Measurements from ENCODE around the gene CETN1. TPM values are rescaled to one million over a fixed set of nuclear protein-coding genes. Genes with fewer than 3 reads are reported as not detected.

CETN1 gene
- total RNA-seq, 4 donors from 2014 or later: not detected

DNA sequence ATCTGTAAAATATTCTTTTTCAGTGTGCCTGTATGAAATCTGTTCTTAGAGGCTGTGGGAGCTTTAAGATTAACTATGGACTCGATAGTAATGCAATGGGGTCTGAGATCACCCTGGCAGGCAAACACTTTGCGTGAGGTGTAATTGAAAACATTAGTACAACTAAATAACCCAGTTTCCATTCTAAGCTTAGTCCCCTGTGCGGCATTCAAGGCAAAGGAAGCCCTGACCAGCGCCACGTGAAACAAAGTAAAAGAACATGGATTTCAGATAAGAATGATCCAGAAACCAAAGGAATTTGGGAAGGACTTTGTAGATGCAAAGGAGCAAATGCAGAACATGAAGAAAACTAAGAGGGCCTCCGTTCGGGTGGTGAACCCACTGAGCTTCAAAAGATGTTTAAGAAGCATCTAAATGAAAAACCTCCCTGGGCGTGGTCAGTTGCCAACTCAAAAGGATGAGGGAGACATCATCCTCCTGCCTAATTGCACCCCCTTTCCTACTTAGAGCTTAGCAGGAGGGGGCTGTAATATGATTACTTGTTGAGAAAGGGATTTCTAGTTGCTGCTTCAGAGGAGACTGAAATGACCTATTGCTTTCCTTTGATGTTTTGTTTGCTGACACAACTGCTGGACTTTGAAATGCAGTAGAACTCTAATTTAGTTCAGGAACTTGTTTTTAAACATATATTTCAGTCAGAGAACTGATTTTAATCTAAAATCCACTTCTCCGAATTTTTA is 7.9 kb upstream of the CETN1 start:
- TF ChIP-seq POLR2A (IDR thresholded peaks at IDR 0.05): no peak
- TF ChIP-seq, protein P1, sequence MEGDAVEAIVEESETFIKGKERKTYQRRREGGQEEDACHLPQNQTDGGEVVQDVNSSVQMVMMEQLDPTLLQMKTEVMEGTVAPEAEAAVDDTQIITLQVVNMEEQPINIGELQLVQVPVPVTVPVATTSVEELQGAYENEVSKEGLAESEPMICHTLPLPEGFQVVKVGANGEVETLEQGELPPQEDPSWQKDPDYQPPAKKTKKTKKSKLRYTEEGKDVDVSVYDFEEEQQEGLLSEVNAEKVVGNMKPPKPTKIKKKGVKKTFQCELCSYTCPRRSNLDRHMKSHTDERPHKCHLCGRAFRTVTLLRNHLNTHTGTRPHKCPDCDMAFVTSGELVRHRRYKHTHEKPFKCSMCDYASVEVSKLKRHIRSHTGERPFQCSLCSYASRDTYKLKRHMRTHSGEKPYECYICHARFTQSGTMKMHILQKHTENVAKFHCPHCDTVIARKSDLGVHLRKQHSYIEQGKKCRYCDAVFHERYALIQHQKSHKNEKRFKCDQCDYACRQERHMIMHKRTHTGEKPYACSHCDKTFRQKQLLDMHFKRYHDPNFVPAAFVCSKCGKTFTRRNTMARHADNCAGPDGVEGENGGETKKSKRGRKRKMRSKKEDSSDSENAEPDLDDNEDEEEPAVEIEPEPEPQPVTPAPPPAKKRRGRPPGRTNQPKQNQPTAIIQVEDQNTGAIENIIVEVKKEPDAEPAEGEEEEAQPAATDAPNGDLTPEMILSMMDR (IDR thresholded peaks at IDR 0.05): no peak
- H3K27me3 ChIP-seq: no peaks in the 10 kb centered on the region
- H3K9me3 ChIP-seq: no peaks in the 10 kb centered on the region
- H3K36me3 ChIP-seq: no peaks in the 10 kb centered on the region
- no peak overlapping the region for H3K27ac ChIP-seq
- no peak for DNase-seq
- no peaks in the 10 kb centered on the region for H3K4me1 ChIP-seq
- H3K4me3 ChIP-seq: no peak overlapping the region
- intact Hi-C loops (cut with DNase I; ENCODE audit: low total_unique reads): no loop called here

DNA sequence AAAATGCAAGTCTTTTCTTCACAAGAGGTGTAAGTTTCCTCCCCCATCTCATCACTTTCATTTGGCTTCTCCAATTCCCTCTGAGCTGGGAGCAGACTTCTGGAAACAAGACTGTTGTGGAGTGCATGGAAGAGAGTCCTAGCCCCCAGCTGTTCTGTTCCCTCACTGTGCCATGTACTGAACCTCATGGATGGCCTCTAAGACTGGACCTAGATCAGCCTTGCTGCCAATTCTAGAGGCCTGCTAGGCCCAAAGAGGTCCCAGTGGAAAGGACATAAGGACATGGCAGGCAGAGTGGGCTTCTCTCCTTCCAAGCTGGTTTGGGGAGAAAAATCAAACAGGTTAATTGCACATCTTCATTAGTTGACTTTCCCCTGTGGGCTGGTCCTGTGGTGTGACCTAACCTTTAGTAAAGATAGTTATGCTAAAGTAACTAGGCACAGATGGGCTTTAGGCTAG is 7.3 kb upstream of the CETN1 start:
- intact Hi-C loops (cut with DNase I; ENCODE audit: low total_unique reads): no loop called here
- Histone ChIP-seq H3K4me3 (no peak overlapping the region), H3K36me3 (no peaks in the 10 kb centered on the region), H3K27me3 (no peaks in the 10 kb centered on the region), H3K27ac (no peak overlapping the region), H3K4me1 (no peaks in the 10 kb centered on the region), H3K9me3 (no peaks in the 10 kb centered on the region)
- no peak for DNase-seq
- TF ChIP-seq POLR2A (IDR thresholded peaks at IDR 0.05): no peak
- TF ChIP-seq, protein P1 (IDR thresholded peaks at IDR 0.05): no peak

DNA sequence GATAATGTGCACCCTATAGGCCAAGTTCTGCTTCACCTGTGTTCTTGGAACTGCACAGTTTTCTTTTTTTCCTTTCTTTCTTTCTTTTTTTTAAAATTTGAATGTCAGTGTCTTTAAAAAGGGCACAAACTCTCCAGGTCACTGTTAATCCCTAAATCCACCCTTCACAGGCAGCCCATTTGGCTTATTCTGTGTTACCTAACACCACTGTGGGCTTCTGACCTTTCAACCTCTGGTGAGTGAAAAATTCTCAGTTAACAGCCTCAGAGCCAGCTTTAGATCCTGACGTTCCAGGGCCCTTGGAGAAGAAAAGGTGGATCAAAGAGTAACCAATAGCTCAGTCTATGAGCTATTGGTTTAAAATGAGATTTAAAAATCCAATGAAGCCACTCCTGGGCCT is 6.8 kb upstream of the CETN1 start:
- TF ChIP-seq POLR2A (IDR thresholded peaks at IDR 0.05): no peak
- TF ChIP-seq, protein P1 (IDR thresholded peaks at IDR 0.05): no peak
- no peak for DNase-seq
- H3K27ac ChIP-seq: no peak overlapping the region
- intact Hi-C loops (cut with DNase I; ENCODE audit: low total_unique reads): no loop called here
- H3K4me3 ChIP-seq: no peak overlapping the region
- H3K9me3 ChIP-seq: no peaks in the 10 kb centered on the region
- H3K27me3 ChIP-seq: no peaks in the 10 kb centered on the region
- H3K4me1 ChIP-seq: no peaks in the 10 kb centered on the region
- H3K36me3 ChIP-seq: no peaks in the 10 kb centered on the region

DNA sequence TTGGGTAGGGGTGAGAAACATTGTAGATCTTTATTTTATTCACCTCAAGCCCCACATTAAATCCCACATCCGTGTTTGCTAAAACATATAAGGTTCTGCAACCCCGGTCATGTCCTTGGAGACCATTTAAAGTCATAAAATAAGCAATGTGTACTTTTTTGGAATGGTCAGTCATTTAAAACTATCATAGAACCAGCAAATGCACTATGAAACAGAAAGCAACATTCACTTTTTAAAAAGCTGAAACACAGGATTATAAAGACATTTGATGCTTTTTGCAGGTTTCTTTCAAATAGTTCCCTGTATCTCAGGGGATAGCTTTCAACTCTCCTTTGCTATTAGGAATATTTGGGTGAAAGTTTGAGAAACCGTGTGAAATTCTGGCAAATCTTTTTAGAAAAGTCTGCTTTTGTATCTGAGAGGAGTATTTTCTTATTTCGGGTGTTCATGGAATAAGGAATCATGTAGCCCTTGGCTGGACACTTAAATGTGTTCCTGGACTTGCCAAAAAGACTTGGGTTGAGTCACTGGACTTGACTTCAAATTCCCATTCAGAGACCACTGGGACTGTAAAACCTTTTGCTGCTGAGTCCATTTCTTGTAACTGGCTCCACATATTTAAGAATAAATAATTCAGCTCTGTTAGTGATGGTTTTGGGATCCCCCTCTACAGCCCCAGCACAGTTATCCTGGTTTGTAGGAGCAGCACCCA is 5.9 kb upstream of the CETN1 start:
- H3K27ac ChIP-seq: no peak overlapping the region
- no peaks in the 10 kb centered on the region for H3K36me3 ChIP-seq
- H3K27me3 ChIP-seq: no peaks in the 10 kb centered on the region
- TF ChIP-seq POLR2A (IDR thresholded peaks at IDR 0.05): no peak
- TF ChIP-seq, protein P1 (IDR thresholded peaks at IDR 0.05): no peak
- H3K9me3 ChIP-seq: no peaks in the 10 kb centered on the region
- H3K4me1 ChIP-seq: no peaks in the 10 kb centered on the region
- no peak for DNase-seq
- H3K4me3 ChIP-seq: no peak overlapping the region
- intact Hi-C loops (cut with DNase I; ENCODE audit: low total_unique reads): no loop called here

Data from uterus (tissue), 4 donors.